GM18861 (cell line): ENCODE data around the gene KRTAP1-4.
"Not testable (repeated sequence)": the region's sequence is repeated elsewhere in the genome, so short reads cannot be mapped to it uniquely, and the experiment has no call there.

ENCODE experiments used
- ATAC-seq: cut with Tn5 transposase; IDR thresholded peaks from one replicate; pipeline ENCODE4 v1.9.1; 2021; ENCODE audit not compliant: unreplicated experiment

Gene KRTAP1-4

GRCh38 chr17:41029633-41030245 is at the start of gene KRTAP1-4:
Gene KRTAP1-4 (minus strand): TSS chr17:41030195. CDS start chr17:41030078, 117 bp downstream.
- ATAC-seq, result no peak

- ATAC-seq, result no peak
These were observed 46.8 kb upstream of the KRTAP1-4 start for GRCh38 chr17:41076788-41077187.

GRCh38 chr17:41073676-41074075 is 43.7 kb upstream of the KRTAP1-4 start:
- no peak for ATAC-seq

GRCh38 chr17:41071606-41072360 is 41.8 kb upstream of the KRTAP1-4 start:
- ATAC-seq, result no peak

- no peak for ATAC-seq
These were observed 39.0 kb upstream of the KRTAP1-4 start for GRCh38 chr17:41069031-41069430.

GRCh38 chr17:41067281-41067680 is 37.3 kb upstream of the KRTAP1-4 start:
- ATAC-seq, result no peak

GRCh38 chr17:41065829-41066624 is 36.0 kb upstream of the KRTAP1-4 start, which contains the start of gene KRTAP2-4:
Gene KRTAP2-4 (minus strand): TSS chr17:41065879. CDS start chr17:41065845, 34 bp downstream.
- ATAC-seq, result no peak

- ATAC-seq, result not testable (repeated sequence)
These were observed 35.2 kb upstream of the KRTAP1-4 start for GRCh38 chr17:41065016-41065689.

- no peak for ATAC-seq
These were observed 34.3 kb upstream of the KRTAP1-4 start for GRCh38 chr17:41064301-41064700.

GRCh38 chr17:41063449-41063848 is 33.5 kb upstream of the KRTAP1-4 start:
- ATAC-seq, result no peak

- no peak for ATAC-seq
These were observed 32.0 kb upstream of the KRTAP1-4 start for GRCh38 chr17:41061964-41062363.

- ATAC-seq, result no peak
These were observed 30.1 kb upstream of the KRTAP1-4 start, which contains the start of gene KRTAP2-3 for GRCh38 chr17:41060052-41060604. Gene KRTAP2-3 (minus strand): TSS chr17:41060114. CDS start chr17:41060050, 64 bp downstream.

GRCh38 chr17:41059276-41060051 is 29.5 kb upstream of the KRTAP1-4 start:
- not testable (repeated sequence) for ATAC-seq

GRCh38 chr17:41058741-41059140 is 28.7 kb upstream of the KRTAP1-4 start:
- ATAC-seq, result no peak

GRCh38 chr17:41057547-41057946 is 27.6 kb upstream of the KRTAP1-4 start:
- no peak for ATAC-seq

- not testable (repeated sequence) for ATAC-seq
These were observed 25.1 kb upstream of the KRTAP1-4 start, which contains the start of gene KRTAP2-2 for GRCh38 chr17:41055130-41055529. Gene KRTAP2-2 (minus strand): TSS chr17:41055230. CDS start chr17:41055211, 19 bp downstream.

GRCh38 chr17:41054556-41054955 is 24.6 kb upstream of the KRTAP1-4 start:
- ATAC-seq, result not testable (repeated sequence)

- ATAC-seq, result no peak
These were observed 24.0 kb upstream of the KRTAP1-4 start for GRCh38 chr17:41054025-41054424.

GRCh38 chr17:41052566-41052965 is 22.6 kb upstream of the KRTAP1-4 start:
- no peak for ATAC-seq

- ATAC-seq, result no peak
These were observed 19.1 kb upstream of the KRTAP1-4 start for GRCh38 chr17:41049110-41049509.
